ENCODE results near the gene CNOT10. TPM values are rescaled to one million over a fixed set of nuclear protein-coding genes. Genes with fewer than 3 reads are reported as not detected.
A peak's percentile ranks its signal among the peaks of the same experiment; 100 is the strongest.

The CNOT10 gene
- total and polyA plus RNA-seq, 2 donors, result 28.9 to 41.6 TPM

GRCh38 chr3:32684029-32684799, 774 bp upstream of the CNOT10 start:
- Histone ChIP-seq H3K27ac (ENCODE audit: low read depth in 1 of 2, low read length in 1 of 2) (peak overlapping the region; percentile 78 to 86), H3K4me1 (ENCODE audit: control insufficient read depth in 2 of 2, insufficient read depth in 2 of 2, low read length in 2 of 2) (peaks cover 10 to 11% of the 10 kb centered on the region in 2 donors), H3K27me3 (ENCODE audit: control insufficient read depth in 2 of 2, insufficient read depth in 1 of 2, low read length in 1 of 2) (no peaks in the 10 kb centered on the region), H3K9me3 (ENCODE audit: control insufficient read depth in 2 of 2, insufficient read depth in 1 of 2, low read length in 1 of 2) (no peaks in the 10 kb centered on the region), H3K4me3 (ENCODE audit: low read length in 2 of 2) (peak overlapping the region; percentile 86 to 95), H3K36me3 (ENCODE audit: control insufficient read depth in 2 of 2, insufficient read depth in 2 of 2, low read length in 1 of 2) (peaks cover 0 to 6% of the 10 kb centered on the region in 2 donors)
- 47% methylated on average over 4 of the region's 4 CpGs for WGBS
- DNase-seq (ENCODE audit: low read depth in 6 of 9, low spot score in 9 of 9), result peak in 1 of 9 donors; percentile 28

DNA sequence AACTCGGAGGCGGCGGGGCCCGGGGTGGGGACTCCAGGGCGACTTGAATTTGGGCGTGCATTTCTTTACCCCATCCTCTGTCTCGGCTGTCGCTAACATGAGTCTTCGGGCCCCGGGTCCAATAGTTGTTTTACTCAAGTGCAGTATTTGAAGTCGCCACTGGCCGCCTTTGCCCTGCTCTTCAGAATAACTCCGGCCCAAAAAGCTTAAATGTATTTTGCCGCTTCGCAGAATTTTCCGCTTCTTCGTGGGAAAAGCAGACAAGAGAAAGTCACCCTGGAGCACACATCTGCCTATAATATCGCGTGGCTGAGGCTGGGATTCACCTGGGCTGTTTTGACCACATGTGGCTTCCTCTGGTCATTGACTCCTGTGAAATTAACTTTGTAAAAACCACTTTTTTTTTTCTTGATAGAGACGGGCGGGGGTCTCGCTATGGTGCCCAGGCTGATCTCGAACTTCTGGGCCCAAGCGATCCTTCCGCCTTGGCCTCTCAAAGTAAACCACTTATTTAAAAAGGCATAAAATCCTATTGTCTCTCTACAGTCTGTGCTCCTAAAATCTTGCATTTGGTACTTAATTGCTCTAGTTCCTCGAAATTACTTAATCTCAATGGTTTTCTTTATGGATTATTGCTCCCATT, 676 bp downstream of the CNOT10 start:
- Histone ChIP-seq H3K27me3 (ENCODE audit: control insufficient read depth in 2 of 2, insufficient read depth in 1 of 2, low read length in 1 of 2) (no peaks in the 10 kb centered on the region), H3K4me3 (ENCODE audit: low read length in 2 of 2) (peak overlapping the region; percentile 86 to 95), H3K9me3 (ENCODE audit: control insufficient read depth in 2 of 2, insufficient read depth in 1 of 2, low read length in 1 of 2) (no peaks in the 10 kb centered on the region), H3K4me1 (ENCODE audit: control insufficient read depth in 2 of 2, insufficient read depth in 2 of 2, low read length in 2 of 2) (peaks cover 10 to 11% of the 10 kb centered on the region in 2 donors), H3K27ac (ENCODE audit: low read depth in 1 of 2, low read length in 1 of 2) (peak overlapping the region; percentile 76 to 86), H3K36me3 (ENCODE audit: control insufficient read depth in 2 of 2, insufficient read depth in 2 of 2, low read length in 1 of 2) (peaks cover 0 to 6% of the 10 kb centered on the region in 2 donors)
- WGBS, result 11% methylated on average over 26 of the region's 26 CpGs
- DNase-seq (ENCODE audit: low read depth in 6 of 9, low spot score in 9 of 9), result no peak

- Histone ChIP-seq H3K4me3 (ENCODE audit: low read length in 2 of 2) (no peak overlapping the region), H3K9me3 (ENCODE audit: control insufficient read depth in 2 of 2, insufficient read depth in 1 of 2, low read length in 1 of 2) (no peaks in the 10 kb centered on the region)
- no peak for DNase-seq (ENCODE audit: low read depth in 6 of 9, low spot score in 9 of 9)
Measured at GRCh38 chr3:32686713-32687112, 1.7 kb downstream of the CNOT10 start.

DNA sequence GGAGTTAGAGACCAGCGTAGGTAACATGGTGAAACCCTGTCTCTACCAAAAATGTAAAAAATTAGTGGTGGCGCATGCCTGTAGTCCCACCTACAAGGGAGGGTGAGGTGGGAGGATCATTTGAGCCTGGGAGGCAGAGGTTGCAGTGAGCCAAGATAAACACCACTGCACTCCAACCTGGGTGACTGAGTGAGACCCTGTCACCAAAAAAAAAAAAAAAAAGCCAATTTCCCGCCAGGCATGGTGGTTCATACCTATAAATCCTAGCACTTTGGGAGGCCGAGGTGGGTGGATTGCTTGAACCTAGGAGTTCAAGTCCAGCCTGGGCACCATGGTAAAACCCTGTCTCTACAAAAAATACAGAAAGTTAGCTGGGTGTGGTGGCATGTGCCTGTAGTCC, 6.9 kb downstream of the CNOT10 start:
- Histone ChIP-seq H3K4me3 (ENCODE audit: low read length in 2 of 2) (no peak overlapping the region), H3K27me3 (ENCODE audit: control insufficient read depth in 2 of 2, insufficient read depth in 1 of 2, low read length in 1 of 2) (no peaks in the 10 kb centered on the region), H3K9me3 (ENCODE audit: control insufficient read depth in 2 of 2, insufficient read depth in 1 of 2, low read length in 1 of 2) (no peaks in the 10 kb centered on the region), H3K27ac (ENCODE audit: low read depth in 1 of 2, low read length in 1 of 2) (no peak overlapping the region), H3K36me3 (ENCODE audit: control insufficient read depth in 2 of 2, insufficient read depth in 2 of 2, low read length in 1 of 2) (peaks cover 0 to 13% of the 10 kb centered on the region in 2 donors), H3K4me1 (ENCODE audit: control insufficient read depth in 2 of 2, insufficient read depth in 2 of 2, low read length in 2 of 2) (peaks cover 0 to 2% of the 10 kb centered on the region in 2 donors)
- no peak for DNase-seq (ENCODE audit: low read depth in 6 of 9, low spot score in 9 of 9)
- WGBS, result 96% methylated on average over 4 of the region's 4 CpGs

More at GRCh38 chr3:32686713-32687112, 1.7 kb downstream of the CNOT10 start:
- Histone ChIP-seq H3K4me1 (ENCODE audit: control insufficient read depth in 2 of 2, insufficient read depth in 2 of 2, low read length in 2 of 2) (peaks cover 10 to 11% of the 10 kb centered on the region in 2 donors), H3K27ac (ENCODE audit: low read depth in 1 of 2, low read length in 1 of 2) (no peak overlapping the region), H3K27me3 (ENCODE audit: control insufficient read depth in 2 of 2, insufficient read depth in 1 of 2, low read length in 1 of 2) (no peaks in the 10 kb centered on the region), H3K36me3 (ENCODE audit: control insufficient read depth in 2 of 2, insufficient read depth in 2 of 2, low read length in 1 of 2) (peaks cover 0 to 6% of the 10 kb centered on the region in 2 donors)
- 99% methylated on average over 3 of the region's 3 CpGs for WGBS

GRCh38 chr3:32696523-32696922, 11.5 kb downstream of the CNOT10 start:
- no peaks in the 10 kb centered on the region for H3K9me3 ChIP-seq (ENCODE audit: control insufficient read depth in 2 of 2, insufficient read depth in 1 of 2, low read length in 1 of 2)
- H3K27ac ChIP-seq (ENCODE audit: low read depth in 1 of 2, low read length in 1 of 2), result no peak overlapping the region
- 98% methylated on average over 3 of the region's 3 CpGs for WGBS
- no peaks in the 10 kb centered on the region for H3K4me1 ChIP-seq (ENCODE audit: control insufficient read depth in 2 of 2, insufficient read depth in 2 of 2, low read length in 2 of 2)
- H3K4me3 ChIP-seq (ENCODE audit: low read length in 2 of 2), result no peak overlapping the region
- peaks cover 0 to 10% of the 10 kb centered on the region in 2 donors for H3K36me3 ChIP-seq (ENCODE audit: control insufficient read depth in 2 of 2, insufficient read depth in 2 of 2, low read length in 1 of 2)
- DNase-seq (ENCODE audit: low read depth in 6 of 9, low spot score in 9 of 9), result no peak
- H3K27me3 ChIP-seq (ENCODE audit: control insufficient read depth in 2 of 2, insufficient read depth in 1 of 2, low read length in 1 of 2), result no peaks in the 10 kb centered on the region

DNA sequence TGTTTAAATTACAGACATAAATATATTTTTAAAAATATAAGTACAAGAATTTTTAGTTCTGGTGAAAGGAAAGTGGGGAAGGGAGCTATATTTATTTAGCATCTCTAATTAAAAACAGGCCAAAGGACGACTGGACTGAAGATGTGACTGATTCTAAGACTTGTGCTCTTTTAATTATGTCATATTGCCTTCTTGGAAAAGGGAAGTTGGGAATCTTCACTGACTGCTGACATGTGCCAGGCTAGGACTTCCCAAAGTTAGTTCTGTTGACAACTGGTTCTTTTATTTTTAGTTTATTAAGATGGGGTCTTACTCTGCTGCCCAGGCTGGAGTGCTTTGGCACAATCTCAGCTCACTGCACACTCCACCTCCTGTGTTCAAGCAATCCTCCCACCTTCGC, 13.5 kb downstream of the CNOT10 start:
- no peak for DNase-seq (ENCODE audit: low read depth in 6 of 9, low spot score in 9 of 9)
- H3K9me3 ChIP-seq (ENCODE audit: control insufficient read depth in 2 of 2, insufficient read depth in 1 of 2, low read length in 1 of 2), result no peaks in the 10 kb centered on the region
- H3K36me3 ChIP-seq (ENCODE audit: control insufficient read depth in 2 of 2, insufficient read depth in 2 of 2, low read length in 1 of 2), result peaks cover 0 to 3% of the 10 kb centered on the region in 2 donors
- no peak overlapping the region for H3K4me3 ChIP-seq (ENCODE audit: low read length in 2 of 2)
- H3K27ac ChIP-seq (ENCODE audit: low read depth in 1 of 2, low read length in 1 of 2), result no peak overlapping the region
- no peaks in the 10 kb centered on the region for H3K4me1 ChIP-seq (ENCODE audit: control insufficient read depth in 2 of 2, insufficient read depth in 2 of 2, low read length in 2 of 2)
- no peaks in the 10 kb centered on the region for H3K27me3 ChIP-seq (ENCODE audit: control insufficient read depth in 2 of 2, insufficient read depth in 1 of 2, low read length in 1 of 2)
- 96% methylated on average over 2 of the region's 2 CpGs for WGBS

DNA sequence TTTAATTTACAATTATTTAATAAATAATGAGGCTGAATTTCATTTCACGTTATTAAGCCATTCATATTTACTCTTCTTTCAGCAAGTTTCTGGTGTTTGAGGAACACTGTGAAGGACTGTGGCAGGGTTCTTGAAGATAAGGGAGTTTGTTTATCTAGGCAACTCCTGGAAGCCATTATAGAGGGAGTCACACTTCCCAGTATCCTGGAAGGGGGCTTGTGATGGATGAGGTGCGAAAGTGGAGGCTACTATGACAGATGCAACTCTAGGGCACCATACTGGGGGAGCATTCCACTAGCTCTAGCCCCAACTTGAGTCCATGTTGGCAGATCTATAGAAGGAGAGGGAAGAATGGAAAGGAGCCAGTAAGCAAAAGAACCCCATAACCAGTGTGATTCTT, 14.4 kb downstream of the CNOT10 start:
- Histone ChIP-seq H3K4me3 (ENCODE audit: low read length in 2 of 2) (no peak overlapping the region), H3K36me3 (ENCODE audit: control insufficient read depth in 2 of 2, insufficient read depth in 2 of 2, low read length in 1 of 2) (peaks cover 0 to 3% of the 10 kb centered on the region in 2 donors), H3K27me3 (ENCODE audit: control insufficient read depth in 2 of 2, insufficient read depth in 1 of 2, low read length in 1 of 2) (no peaks in the 10 kb centered on the region), H3K27ac (ENCODE audit: low read depth in 1 of 2, low read length in 1 of 2) (no peak overlapping the region), H3K4me1 (ENCODE audit: control insufficient read depth in 2 of 2, insufficient read depth in 2 of 2, low read length in 2 of 2) (no peaks in the 10 kb centered on the region), H3K9me3 (ENCODE audit: control insufficient read depth in 2 of 2, insufficient read depth in 1 of 2, low read length in 1 of 2) (no peaks in the 10 kb centered on the region)
- WGBS, result 99% methylated on average over 2 of the region's 2 CpGs
- DNase-seq (ENCODE audit: low read depth in 6 of 9, low spot score in 9 of 9), result no peak

GRCh38 chr3:32700244-32700643, 15.3 kb downstream of the CNOT10 start:
- DNase-seq (ENCODE audit: low read depth in 6 of 9, low spot score in 9 of 9), result no peak
- Histone ChIP-seq H3K27ac (ENCODE audit: low read depth in 1 of 2, low read length in 1 of 2) (no peak overlapping the region), H3K9me3 (ENCODE audit: control insufficient read depth in 2 of 2, insufficient read depth in 1 of 2, low read length in 1 of 2) (no peaks in the 10 kb centered on the region), H3K27me3 (ENCODE audit: control insufficient read depth in 2 of 2, insufficient read depth in 1 of 2, low read length in 1 of 2) (no peaks in the 10 kb centered on the region), H3K4me1 (ENCODE audit: control insufficient read depth in 2 of 2, insufficient read depth in 2 of 2, low read length in 2 of 2) (no peaks in the 10 kb centered on the region), H3K36me3 (ENCODE audit: control insufficient read depth in 2 of 2, insufficient read depth in 2 of 2, low read length in 1 of 2) (peaks cover 0 to 3% of the 10 kb centered on the region in 2 donors), H3K4me3 (ENCODE audit: low read length in 2 of 2) (no peak overlapping the region)
- 80% methylated on average over 6 of the region's 6 CpGs for WGBS

DNA sequence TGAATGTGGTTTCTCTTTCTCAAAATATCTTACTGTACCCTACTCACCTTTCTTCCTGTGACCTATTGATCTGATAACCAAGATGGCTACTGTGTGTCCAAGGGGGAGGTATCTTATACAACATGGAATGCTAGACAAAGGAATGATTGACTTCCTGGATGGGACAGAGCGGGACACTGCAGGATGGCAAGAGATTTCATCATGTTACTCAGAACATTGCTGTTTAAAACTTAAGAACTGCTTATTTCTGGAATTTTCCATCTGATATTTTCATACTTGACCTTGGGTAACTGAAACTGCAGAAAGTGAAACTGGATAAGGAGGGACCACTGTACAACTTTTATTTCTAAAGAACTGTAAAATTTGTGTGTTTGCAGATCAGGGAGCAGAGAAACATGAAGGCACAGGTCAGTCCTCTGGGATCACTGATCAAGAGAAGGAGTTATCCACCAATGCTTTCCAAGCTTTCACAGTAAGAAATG, 18.5 kb downstream of the CNOT10 start:
- Histone ChIP-seq H3K27ac (ENCODE audit: low read depth in 1 of 2, low read length in 1 of 2) (no peak overlapping the region), H3K36me3 (ENCODE audit: control insufficient read depth in 2 of 2, insufficient read depth in 2 of 2, low read length in 1 of 2) (peaks cover 7 to 8% of the 10 kb centered on the region in 2 donors), H3K27me3 (ENCODE audit: control insufficient read depth in 2 of 2, insufficient read depth in 1 of 2, low read length in 1 of 2) (no peaks in the 10 kb centered on the region), H3K4me3 (ENCODE audit: low read length in 2 of 2) (no peak overlapping the region), H3K9me3 (ENCODE audit: control insufficient read depth in 2 of 2, insufficient read depth in 1 of 2, low read length in 1 of 2) (no peaks in the 10 kb centered on the region), H3K4me1 (ENCODE audit: control insufficient read depth in 2 of 2, insufficient read depth in 2 of 2, low read length in 2 of 2) (no peaks in the 10 kb centered on the region)
- WGBS, result 98% methylated on average over 1 of the region's 1 CpG
- DNase-seq (ENCODE audit: low read depth in 6 of 9, low spot score in 9 of 9), result no peak

All from thymus (tissue), 11 donors.